ENCODE results near the gene DEK.

DEK gene

DNA sequence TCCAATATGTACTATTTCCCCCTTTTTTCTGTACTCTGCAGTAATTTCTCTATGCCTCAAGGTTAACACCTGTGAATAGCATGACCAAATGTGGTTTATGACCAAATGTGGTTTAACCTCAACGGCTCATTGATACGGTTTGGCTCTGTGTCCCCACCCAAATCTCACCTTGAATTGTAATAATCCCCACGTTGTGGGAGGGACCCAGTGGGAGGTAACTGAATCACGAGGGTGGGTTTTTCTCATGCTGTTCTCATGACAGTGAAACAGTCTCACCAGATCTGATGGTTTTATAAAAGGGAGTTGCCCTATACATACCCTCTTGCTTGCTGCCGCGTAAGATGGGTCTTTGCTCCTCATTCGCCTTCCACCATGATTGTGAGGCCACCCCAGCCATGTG lies 18.7 kb downstream of the DEK start:
- no peak overlapping the region for H3K4me3 ChIP-seq
- H3K27ac ChIP-seq: no peak overlapping the region
- TF ChIP-seq, protein P1, sequence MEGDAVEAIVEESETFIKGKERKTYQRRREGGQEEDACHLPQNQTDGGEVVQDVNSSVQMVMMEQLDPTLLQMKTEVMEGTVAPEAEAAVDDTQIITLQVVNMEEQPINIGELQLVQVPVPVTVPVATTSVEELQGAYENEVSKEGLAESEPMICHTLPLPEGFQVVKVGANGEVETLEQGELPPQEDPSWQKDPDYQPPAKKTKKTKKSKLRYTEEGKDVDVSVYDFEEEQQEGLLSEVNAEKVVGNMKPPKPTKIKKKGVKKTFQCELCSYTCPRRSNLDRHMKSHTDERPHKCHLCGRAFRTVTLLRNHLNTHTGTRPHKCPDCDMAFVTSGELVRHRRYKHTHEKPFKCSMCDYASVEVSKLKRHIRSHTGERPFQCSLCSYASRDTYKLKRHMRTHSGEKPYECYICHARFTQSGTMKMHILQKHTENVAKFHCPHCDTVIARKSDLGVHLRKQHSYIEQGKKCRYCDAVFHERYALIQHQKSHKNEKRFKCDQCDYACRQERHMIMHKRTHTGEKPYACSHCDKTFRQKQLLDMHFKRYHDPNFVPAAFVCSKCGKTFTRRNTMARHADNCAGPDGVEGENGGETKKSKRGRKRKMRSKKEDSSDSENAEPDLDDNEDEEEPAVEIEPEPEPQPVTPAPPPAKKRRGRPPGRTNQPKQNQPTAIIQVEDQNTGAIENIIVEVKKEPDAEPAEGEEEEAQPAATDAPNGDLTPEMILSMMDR (IDR thresholded peaks at IDR 0.05): no peak
- DNase-seq (ENCODE audit: low spot score): no peak

- DNase-seq (ENCODE audit: low spot score): no peak
- H3K27ac ChIP-seq: no peak overlapping the region
- TF ChIP-seq, protein P1 (IDR thresholded peaks at IDR 0.05): no peak
- H3K4me3 ChIP-seq: no peak overlapping the region
Observed at GRCh38 chr6:18245079-18245478, 19.3 kb downstream of the DEK start.

DNA sequence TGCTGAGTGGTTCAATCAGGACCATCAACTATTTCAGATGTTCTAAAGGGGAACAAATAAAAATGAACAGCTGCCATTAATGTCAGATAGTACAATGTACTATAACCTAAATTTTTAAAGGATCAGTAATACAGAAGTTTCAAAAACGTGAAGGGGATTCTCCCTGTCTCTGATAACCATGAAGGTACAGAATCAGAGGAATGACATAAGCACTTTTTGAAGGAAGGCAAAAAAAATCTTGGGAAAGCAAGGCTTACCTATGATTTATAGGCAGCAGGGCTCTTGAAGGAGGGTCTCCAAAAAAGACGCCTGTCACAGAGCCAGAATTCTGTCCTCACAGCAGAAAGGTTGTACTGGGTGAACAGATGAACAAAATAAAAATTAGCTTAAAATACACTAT lies 20.1 kb downstream of the DEK start:
- H3K4me3 ChIP-seq: no peak overlapping the region
- DNase-seq (ENCODE audit: low spot score): no peak
- H3K27ac ChIP-seq: no peak overlapping the region
- TF ChIP-seq, protein P1 (IDR thresholded peaks at IDR 0.05): no peak

GRCh38 chr6:18243302-18243893 lies 20.9 kb downstream of the DEK start:
- H3K4me3 ChIP-seq: no peak overlapping the region
- TF ChIP-seq, protein P1 (IDR thresholded peaks at IDR 0.05): no peak
- H3K27ac ChIP-seq: no peak overlapping the region
- DNase-seq (ENCODE audit: low spot score): no peak

DNA sequence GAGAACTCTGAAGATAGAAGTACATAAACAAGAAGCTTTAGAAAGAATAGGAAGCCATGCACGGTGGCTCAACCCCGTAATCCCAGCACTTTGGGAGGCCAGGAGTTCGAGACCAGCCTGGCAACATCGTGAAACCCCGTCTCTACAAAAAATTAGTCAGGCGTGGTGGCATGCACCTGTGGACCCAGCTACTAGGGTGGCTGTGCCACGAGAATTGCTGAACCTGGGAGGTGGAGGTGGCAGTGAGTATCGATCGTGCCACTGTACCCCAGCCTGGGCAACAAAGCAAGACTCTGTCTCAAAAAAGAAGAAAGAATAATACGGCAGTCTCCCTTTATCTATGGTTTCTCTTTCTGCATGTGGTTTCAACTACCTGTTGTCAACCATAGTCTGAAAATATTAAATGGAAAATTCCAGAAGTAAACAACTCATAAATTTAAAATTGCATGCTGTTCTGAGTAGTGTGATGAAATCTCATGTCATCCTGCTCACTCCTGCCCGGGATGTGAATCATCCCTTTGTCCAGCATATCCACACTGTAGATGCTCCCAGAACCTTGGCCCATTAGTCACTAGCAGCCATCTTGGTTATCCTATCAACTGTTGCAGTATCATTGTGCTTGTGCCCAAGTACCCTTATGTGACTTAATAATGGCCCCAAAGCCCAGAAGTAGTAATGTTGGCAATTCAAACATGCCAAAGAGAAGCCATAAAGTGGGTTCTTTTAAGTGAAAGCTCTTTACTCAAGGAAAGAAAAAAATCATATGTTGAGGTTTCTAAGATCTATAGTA lies 22.1 kb downstream of the DEK start:
- H3K27ac ChIP-seq: no peak overlapping the region
- H3K4me3 ChIP-seq: no peak overlapping the region
- TF ChIP-seq, protein P1 (IDR thresholded peaks at IDR 0.05): no peak
- DNase-seq (ENCODE audit: low spot score): no peak

GRCh38 chr6:18241208-18242038 lies 22.9 kb downstream of the DEK start:
- Histone ChIP-seq H3K27ac (no peak overlapping the region), H3K4me3 (no peak overlapping the region)
- TF ChIP-seq, protein P1 (IDR thresholded peaks at IDR 0.05): no peak
- DNase-seq (ENCODE audit: low spot score): no peak

Data from coronary artery (tissue), 2 donors.